Activated CD4-positive, CD25-positive, alpha-beta regulatory T cell treated with anti-CD3 and anti-CD28 coated beads, Interleukin-2, amount 50 U/mL, for 72 hours (primary cell): ENCODE data around the gene IMPDH2.

ENCODE experiments used
- DNase-seq: peaks from one replicate; pipeline ENCODE4 v3.0.0; 2021

The IMPDH2 gene

DNA sequence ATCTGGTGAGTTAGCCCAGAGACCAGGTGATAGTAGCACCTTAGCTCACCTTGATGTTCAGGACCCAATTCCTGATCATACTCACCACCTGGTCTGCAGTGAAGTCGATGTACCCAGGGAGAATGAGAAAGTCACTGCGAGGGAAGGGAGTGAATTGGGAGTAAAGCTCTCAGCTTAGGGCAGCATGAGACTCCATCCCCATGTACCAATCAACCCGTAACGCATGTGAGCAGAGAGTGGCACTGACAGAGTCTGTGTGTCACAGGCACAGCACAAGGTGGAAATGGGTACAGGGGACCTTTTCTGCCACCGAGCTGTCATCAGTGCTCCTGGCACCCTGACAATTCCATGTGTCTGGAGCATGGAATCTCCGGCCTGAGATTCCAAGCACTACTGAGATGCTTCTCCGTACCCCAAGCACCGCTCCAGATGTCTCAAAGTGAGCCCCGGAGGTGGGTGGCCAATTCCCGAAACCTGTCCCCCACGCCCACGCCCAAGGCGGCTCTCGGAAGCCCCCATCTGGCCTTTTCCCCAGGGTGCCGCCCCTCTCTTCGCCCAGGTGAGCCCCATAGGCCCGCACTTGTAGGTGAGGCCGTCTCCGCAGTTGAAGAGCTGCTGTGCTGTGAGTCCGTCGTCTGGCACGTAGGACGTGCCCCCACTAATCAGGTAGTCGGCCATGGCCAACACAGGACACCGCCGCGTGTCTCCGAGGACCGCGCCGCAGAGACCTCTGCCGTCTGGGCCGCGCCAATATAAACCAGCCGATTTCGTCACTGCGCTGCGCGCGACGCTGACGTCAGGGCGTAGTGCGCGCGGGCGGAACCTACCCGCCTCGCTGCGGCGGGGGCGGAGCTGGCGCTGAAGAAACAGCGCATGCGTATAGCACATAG lies at the start of gene IMPDH2:
TSS of gene IMPDH2 (minus strand) at position 726 of the 890 bp plus-strand sequence. CDS start at position 678, 48 bp downstream.
- peak; percentile 94 for DNase-seq

DNA sequence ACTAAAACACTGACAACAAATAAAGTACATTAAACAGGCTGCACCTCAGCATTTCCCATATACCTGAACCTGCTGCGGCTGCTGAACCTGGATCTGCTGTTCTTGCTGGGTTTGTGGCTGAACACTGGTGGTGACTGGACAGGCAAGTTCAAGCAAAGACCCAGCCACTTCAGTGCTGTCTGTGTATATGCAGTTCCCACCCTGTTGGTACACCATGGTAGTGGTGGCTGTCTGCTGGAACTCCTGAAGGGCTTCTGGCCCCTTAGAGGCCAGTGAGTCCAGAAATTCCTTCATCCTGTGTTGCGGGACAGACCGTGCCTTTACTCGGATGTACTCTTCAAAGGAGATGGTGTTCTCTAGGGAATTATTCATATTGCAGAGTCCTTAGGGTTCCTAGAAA lies 47.4 kb upstream of the IMPDH2 start:
- DNase-seq: no peak

DNA sequence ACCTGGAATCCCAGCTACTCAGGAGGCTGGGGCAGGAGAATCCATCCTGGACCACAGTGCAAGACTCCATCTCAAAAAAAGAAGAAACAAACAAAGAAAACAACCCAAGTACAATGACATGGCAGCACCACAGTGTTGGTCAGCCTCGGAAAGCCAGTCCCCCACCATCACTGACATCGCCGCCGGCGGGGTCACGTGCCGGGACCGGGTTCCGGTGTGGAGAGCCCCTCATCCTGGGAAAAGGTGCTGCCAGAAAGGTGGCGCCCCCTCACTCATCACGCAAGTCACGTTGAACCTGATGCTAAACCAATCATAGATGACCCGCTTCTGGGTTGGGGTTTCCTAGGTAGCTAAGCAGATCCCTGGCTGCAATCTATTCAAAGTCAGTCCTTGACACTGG lies 46.9 kb upstream of the IMPDH2 start:
- no peak for DNase-seq

DNA sequence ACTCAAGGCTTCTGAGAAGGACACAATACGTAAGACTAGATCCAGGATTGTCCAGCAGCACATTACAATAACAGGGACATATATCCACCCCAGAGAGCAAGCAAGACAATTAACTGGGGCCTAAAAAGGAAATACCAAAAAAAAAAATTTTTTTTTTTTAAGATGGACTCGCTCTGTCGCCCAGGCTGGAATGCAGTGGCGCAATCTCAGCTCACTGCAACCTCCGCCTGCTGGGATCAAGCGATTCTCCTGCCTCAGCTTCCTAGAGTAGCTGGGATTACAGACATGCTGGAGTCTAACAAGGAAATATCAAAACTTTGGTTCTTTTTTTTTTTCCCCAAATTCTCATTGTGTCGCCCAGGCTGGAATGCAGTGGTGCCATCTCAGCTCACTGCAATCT lies 28.8 kb upstream of the IMPDH2 start:
- DNase-seq: no peak

DNA sequence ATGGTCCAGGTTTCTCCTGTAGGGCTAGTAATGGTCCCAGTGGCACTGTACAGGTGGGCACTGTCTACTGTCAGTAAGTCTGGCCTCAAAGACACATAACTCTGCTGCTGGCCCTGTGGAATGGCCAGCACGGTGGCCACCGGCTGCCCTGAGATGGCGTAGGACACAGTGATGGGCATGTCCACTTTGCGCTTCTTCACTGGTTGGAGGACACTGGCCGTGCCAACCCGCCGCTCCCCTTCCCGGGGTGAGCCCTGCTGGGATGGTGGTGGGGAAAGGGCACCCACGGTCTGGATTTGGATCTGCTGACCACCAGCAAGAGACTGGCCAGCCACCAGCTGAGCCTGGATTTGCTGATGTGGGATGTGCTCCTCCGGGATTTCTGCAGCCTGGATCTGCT lies 28.1 kb upstream of the IMPDH2 start:
- no peak for DNase-seq

DNA sequence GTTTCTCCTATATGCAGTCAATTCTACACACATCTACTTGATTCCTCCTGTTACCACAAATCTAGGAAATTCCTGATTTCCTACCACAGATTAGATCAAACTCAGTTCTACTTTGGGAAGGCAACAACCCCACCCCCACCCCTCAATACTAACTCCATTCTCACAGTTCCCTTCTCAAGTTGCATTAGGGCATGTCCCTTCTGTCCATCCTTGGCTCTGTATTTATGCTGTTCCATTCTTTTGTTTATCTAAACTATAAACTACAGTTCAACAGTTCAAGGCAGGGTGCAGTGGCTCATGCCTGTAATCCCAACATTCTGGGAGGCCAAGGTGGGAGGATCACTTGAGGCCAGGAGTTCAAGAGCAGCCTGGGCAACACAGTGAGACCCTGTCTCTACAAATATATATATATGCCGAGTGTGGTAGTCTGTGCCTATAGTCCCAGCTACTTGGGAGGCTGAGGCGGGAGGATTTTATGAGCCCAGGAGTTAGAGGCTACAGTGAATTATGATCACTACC lies 25.2 kb upstream of the IMPDH2 start:
- no peak for DNase-seq

DNA sequence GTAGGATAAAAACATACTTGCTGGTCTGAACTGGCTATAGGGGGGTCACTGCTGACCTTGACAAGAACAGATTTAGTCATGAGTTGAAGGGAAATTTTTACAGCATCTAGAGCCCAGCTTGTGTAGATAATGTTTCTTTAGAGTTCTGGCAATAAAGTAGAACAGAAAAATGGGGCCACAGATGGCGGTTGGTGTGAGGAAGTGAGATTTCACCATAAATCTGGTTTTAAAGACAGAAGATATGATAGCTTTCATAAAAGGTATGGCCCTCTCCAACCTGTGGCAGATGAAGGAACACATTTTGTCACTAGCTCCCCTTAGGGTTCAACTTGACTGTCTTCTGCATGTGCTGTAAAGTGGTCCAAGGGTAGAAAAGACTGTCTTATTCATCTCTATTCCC lies 24.3 kb upstream of the IMPDH2 start:
- DNase-seq: no peak

DNA sequence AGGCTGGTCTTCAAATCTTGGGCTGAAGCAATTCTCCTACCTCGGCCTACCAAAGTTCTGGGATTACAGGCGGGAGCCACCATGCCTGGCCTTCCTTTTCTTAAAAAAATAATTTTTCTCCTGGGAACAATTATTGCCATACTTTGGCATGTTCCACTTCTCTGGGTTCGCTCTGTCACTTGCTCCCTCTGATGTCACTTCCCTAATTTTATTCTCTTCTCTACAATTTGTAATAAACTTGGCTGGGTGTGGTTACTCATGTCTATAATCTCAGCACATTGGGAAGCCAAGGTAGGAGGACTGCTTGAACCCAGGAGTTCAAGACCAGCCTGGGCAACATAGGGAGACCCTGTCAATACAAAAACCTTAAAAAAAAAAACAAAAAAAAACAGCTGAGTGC lies 6.1 kb upstream of the IMPDH2 start:
- no peak for DNase-seq

DNA sequence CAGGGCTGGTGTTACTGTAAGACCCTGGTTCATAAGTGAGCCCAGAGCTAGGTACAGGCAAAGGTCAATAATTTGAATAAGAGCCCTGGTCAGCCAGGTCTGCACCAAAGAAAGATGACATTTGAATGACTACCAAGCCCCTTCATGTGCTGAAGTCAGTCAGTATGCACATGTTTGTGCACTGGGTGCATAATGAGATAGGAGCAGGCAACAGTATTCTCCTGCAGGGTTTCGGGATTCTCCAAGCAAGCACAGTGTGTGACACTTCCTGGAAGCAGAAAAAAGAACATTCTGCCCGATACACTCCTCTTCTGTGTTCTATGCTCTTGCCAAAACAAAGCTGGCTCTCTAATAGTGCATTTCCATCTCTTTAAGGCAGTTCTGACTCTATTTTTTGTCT lies 5.5 kb upstream of the IMPDH2 start:
- DNase-seq: no peak

DNA sequence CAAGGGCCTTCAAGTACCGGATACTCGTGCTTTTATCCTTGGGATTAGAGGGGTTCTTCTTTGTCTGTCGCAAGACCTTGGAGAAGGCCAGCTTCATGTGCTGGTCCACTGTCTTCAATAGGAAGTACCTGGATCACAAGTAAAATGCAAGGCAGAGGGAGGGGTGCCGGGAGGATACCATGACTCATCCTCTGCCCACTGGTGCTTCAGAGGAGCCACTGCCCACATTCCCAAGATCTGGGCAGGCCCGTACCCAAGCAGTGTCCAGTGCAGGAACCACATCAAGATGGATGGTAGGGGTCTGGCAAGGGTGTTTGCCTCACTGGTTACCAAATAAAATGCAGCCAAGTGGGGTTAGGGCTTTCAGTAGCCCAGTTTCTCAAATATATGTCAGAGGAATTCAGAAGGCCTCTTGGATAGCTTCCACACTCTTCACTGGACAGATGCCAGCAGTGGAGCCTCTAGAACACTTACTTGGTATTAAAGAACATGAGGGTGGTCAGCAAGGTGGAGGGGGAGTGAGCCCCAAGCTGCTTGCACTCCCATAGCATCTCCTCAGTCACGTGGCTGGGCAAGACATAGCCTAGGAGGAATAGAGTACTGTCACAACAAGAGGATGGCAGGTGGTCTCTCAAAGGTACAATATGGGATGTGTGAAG lies 3.6 kb upstream of the IMPDH2 start:
- no peak for DNase-seq

DNA sequence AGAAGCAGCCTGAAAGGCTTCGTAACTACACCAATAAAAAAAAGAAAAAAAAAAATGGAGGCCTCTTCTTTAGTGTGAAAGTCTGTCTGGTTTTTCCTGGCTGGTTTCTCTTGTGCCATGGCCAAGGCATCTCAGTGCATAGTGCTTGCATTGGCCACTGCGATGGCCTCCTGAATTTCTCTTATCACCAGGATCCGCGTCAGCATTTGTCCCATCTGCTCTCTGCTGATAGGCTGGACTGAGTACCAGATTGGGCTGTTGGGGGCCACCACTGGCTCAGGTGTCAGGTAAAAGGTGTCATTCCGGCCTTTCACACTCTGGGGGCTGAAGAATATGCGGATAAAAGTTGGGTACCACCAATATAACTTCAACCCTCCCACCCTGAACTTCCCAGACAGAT lies 1.1 kb upstream of the IMPDH2 start:
- no peak for DNase-seq

DNA sequence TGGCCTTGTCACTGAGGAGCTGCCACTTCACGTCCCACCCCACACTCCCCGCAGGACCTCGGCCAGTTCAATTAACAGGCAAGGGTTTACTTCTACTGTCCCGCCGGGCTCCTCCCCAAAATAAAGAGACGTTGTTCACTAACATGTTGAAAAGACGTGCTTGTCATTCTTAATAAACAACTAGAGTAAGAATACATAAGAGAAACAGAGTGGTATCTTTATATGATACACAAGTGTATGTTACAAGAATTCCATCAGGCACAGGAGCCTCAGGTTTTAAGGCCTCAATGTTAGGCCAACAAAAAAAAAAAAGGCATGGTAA lies 326 bp upstream of the IMPDH2 start:
- no peak for DNase-seq

DNA sequence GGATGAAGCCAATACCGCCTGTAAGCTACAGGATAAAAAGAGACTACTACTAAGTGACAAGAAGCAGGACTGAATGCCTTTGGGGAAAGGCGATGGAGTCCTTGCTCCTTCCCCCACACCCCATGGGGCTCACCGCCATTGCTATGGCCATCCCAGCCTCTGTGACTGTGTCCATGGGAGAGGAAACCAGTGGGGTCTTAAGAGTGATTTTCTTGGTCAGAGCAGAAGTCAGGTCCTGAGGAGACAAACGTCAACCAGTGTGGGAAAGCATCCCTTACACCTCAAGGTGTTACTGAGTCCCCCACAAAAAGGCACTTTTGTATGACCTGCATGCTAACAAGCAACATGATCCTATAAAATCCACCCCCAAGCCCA lies 913 bp downstream of the IMPDH2 start:
- DNase-seq: no peak

DNA sequence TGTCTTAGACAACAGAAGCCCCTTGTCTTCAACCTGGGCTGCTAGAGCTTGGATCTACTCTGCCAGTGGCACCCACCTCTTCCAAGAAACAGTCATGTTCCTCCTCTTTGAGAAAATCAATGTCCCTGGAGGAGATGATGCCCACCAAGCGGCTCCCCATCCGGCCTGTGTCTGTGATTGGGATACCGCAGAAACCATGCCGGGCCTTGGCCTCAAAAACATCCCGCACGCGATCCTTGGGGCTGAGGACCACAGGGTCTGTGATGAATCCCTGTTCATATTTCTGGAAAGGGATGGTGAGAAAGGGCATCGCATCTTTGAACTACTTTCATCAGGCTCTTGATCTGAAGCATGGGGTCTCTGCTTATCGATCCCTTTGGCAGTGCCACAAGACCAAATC lies 1.6 kb downstream of the IMPDH2 start:
- no peak for DNase-seq

DNA sequence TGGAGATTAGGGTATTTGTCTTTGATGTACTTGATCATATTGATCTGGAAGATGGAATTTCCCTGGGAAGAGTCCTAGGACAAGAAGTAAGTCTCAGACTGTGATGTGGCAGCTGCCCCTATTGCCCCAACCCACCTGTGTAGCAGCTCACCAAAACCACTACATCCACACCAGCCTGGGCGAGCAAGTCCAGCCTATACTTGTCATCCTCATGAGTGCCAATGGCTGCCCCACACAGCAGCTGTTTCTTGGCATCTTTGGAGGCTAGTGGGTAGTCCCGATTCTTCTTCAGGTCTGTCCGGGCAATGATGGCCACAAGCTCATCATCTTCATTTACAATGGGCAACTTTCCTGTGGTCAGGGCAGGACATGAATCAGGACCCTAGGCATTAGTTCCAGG lies 2.7 kb downstream of the IMPDH2 start:
- DNase-seq: no peak

DNA sequence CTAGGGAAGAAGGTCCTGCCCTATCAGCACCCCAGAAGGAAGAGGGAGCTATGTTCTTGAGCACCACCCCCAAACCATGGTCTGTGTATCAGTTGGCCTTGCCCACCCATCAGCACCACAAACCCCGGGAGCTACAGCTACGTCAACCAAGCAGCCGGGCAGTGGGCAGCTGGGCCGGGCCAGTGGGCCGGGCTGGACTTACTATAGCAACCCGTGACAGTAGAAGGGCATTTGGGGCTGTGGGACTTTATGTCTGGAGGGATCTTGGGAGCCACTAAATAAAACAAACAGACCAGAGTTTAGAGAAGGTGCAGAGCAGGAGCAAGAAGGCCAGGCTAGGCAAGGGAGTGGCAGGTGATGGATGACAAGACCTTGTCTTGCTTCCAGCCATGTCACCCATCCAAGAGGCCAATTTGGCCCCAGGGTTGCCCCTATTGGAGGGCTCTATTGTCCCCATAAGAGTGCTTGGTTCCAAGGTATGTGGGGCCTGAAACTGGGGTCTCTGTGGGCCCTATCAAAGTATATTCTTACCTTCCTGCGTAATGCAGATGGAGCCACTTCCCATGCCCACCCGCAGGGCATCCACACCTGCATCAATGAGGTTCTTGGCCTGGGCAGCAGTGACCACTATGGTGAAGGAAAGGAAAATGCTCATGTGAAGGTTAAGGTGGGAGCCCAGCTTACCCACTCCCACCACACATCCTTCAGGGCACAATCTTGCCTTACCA lies 3.2 kb downstream of the IMPDH2 start:
- no peak for DNase-seq

DNA sequence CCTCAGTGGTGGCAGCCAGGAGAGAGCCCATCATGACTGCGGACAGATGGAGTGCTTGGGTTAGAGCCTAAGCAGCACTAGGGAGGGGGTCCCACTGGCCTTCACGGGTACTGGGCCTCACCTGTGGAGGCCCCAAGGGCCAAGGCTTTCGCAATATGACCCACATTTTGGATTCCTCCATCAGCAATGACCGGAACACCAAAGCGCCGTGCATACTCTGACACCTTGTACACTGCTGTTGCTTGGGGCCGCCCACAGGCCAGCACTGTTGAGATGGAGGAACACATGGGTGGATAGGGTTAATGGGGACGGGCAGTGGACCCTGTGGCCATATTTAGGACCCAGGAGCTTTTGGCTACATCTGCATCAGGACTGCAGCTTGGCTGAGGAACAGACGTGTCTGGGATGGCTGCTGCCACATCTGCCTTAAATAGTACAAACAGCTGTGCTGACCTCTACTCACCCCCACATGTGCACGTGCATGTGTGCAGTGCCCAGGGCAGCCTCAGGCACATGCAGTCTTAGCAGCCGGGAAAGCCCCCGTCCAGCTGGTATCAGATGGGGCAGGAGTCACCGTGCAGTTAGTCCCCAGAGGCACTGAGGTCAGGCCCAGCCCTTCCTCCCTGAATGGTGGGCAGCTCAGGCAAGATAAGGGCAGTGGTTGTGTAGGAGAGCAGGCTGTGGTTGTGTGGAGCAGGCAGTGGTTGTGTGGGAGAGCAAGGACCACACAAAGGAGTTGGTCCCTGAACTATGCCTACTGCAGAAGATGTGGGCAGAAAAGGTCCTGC lies 4.0 kb downstream of the IMPDH2 start:
- DNase-seq: no peak

DNA sequence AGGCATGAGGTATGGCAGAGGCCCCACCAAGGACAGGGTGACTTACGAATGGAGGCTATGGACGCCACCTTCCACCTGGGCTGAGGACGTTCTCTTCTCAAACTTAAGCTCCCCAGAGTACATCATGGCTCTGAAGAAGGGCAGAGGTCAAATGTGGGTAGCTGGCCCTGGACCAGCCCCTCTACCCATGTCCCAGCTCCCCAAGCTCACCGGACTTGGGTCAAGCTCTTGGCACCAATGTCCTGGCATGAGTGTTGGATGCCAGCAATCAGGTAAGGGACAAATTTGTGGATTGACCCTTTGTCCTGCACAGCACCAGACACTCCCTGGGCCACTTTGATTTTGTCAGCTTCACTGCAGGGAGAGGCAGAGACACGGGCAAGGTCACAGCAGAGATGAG lies 4.7 kb downstream of the IMPDH2 start:
- DNase-seq: no peak

DNA sequence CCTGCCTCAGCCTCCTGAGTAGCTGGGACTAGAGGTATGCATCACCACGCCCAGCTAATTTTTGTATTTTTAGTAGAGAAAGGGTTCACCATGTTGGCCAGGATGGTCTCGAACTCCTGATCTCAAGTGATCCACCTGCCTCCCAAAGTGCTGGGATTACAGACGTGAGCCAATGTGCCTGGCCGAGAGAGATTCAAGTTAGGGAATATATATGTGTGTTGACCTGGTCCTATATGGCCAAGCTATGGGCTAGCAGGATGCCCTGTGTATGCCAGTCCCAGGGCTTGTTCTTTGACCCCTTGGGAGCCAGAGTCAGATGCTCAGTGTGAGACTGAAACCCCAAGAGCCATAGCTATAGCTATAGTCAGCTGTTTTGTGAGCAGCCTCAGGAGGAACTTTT lies 5.4 kb downstream of the IMPDH2 start:
- DNase-seq: no peak

DNA sequence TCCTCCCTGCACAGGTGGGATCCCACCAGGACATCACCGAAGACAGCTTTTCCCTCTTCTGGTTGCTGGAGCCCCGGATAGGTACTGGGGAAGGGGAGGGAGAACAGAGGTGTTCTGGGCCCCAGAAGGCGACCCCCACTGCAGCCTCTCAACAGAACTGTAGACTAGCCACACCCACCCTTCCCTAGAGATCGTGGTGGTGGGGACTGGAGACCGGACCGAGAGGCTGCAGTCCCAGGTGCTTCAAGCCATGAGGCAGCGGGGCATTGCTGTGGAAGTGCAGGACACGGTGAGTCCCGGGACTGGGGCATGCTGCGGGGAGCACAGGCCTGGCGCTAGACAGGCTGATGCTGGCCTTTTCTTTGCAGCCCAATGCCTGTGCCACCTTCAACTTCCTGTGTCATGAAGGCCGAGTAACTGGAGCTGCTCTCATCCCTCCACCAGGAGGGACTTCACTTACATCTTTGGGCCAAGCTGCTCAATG lies 6.5 kb downstream of the IMPDH2 start:
- no peak for DNase-seq

DNA sequence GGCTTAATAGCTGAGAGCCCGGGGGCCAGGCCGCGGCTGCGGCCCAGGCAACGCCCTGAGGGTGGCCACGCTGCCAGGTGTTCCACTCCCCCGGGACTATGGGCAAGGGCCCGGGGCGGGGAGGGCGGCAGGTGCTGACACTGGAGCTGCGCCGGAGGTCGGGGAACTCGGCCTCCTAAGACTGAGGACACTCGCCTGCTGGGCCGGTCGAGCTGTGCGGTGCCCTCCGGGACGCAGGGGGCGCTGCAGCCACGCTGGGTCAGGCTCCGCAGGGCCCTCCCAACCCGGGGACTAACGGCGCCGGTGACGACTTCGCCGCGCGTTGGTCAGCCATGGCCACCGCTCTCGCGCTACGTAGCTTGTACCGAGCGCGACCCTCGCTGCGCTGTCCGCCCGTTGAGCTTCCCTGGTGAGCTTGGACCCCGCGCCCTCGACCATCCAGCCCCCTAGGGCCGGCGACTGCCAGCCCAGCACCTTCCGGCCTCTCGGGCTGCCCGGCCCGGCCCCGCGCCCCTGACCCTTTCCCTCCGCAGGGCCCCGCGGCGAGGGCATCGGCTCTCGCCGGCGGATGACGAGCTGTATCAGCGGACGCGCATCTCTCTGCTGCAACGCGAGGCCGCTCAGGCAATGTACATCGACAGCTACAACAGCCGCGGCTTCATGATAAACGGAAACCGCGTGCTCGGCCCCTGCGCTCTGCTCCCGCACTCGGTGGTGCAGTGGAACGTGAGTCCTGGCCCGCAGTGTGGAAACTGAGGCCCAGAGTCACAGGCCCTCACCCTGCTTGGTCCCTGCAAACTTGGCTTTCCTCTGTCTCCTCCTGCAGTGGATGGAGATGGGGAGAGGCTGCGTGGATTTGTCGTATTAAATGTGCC lies 7.1 kb downstream of the IMPDH2 start, which contains the start of gene NDUFAF3:
TSS of gene NDUFAF3 (plus strand) at position 309 of the 875 bp plus-strand sequence. CDS start at position 333, 24 bp downstream.
- peak; percentile 95 for DNase-seq
